OCI-LY1 (cell line): ENCODE data around the gene SUPT5H.

Experiments
- EZH2 ChIP-seq: fragments of 200-600 bp; sonication (generic), shearing (Covaris generic); IDR thresholded peaks from 2 replicates; pipeline ENCODE4 v1.8.0; 2017; ENCODE audit warnings: borderline replicate concordance, mixed run types, mild to moderate bottlenecking, antibody characterized with exemption, low read length, moderate library complexity, mixed read lengths
- TF ChIP-seq, protein P1 (sequence below): fragments of 200-600 bp; sonication (generic), shearing (Covaris generic); IDR thresholded peaks from 2 replicates; pipeline ENCODE4 v1.5.1; 2017; ENCODE audit warnings: mild to moderate bottlenecking, antibody characterized with exemption, low read length, moderate library complexity, mixed read lengths

DNA sequence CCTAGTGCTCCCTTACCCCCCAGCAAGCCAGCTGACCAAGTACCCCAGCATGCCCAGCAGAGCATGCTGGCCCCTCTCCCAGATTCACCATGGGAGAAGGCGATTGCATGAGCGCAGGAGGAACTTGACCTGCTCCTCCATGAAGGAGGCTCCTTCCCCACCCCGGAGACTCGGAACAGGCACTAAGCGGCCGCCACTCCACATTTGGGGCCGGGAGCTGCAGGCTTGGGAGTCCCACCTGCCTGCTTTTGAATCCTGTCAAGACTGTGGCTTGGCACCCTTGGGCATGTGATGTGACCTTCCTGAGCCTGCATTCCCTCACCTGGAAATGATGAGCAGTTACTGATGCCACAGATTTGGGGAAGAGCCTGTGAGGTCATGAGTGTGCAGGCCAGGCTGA, 22.6 kb downstream of the SUPT5H start:
- TF ChIP-seq, protein P1, sequence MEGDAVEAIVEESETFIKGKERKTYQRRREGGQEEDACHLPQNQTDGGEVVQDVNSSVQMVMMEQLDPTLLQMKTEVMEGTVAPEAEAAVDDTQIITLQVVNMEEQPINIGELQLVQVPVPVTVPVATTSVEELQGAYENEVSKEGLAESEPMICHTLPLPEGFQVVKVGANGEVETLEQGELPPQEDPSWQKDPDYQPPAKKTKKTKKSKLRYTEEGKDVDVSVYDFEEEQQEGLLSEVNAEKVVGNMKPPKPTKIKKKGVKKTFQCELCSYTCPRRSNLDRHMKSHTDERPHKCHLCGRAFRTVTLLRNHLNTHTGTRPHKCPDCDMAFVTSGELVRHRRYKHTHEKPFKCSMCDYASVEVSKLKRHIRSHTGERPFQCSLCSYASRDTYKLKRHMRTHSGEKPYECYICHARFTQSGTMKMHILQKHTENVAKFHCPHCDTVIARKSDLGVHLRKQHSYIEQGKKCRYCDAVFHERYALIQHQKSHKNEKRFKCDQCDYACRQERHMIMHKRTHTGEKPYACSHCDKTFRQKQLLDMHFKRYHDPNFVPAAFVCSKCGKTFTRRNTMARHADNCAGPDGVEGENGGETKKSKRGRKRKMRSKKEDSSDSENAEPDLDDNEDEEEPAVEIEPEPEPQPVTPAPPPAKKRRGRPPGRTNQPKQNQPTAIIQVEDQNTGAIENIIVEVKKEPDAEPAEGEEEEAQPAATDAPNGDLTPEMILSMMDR, result no peak
- TF ChIP-seq EZH2, result no peak
